Measurements from ENCODE around the gene FRMD4A. TPM values are rescaled to one million over a fixed set of nuclear protein-coding genes. Genes with fewer than 3 reads are reported as not detected.

The FRMD4A gene
- total and polyA plus RNA-seq, 2 experiments from 2014 or later = 5.4 to 10.3 TPM

- WGBS (ENCODE audit: low lambda C conversion rate, missing lambda C conversion rate) = 94% methylated on average over 5 of the region's 5 CpGs
- no peak for DNase-seq (ENCODE audit: low spot score)
Observed at GRCh38 chr10:14112056-14112455, 218.7 kb downstream of the FRMD4A start.

GRCh38 chr10:14111208-14111607, 219.5 kb downstream of the FRMD4A start:
- no peaks in the 10 kb centered on the region for H3K79me2 ChIP-seq
- no peaks in the 10 kb centered on the region for H4K20me1 ChIP-seq (ENCODE audit: insufficient read depth, poor library complexity, severe bottlenecking)
- no peaks in the 10 kb centered on the region for H3K27me3 ChIP-seq
- H3K4me2 ChIP-seq = no peak overlapping the region
- 82% methylated on average over 1 of the region's 1 CpG for WGBS (ENCODE audit: low lambda C conversion rate, missing lambda C conversion rate)
- no peaks in the 10 kb centered on the region for H3K9me3 ChIP-seq (ENCODE audit: low read depth)
- H3K36me3 ChIP-seq (replicated peaks; ENCODE audit: insufficient read depth, low read depth) = no peaks in the 10 kb centered on the region
- no peak overlapping the region for H3K4me3 ChIP-seq
- H3K4me1 ChIP-seq (ENCODE audit: insufficient read depth) = no peaks in the 10 kb centered on the region
- no peaks in the 10 kb centered on the region for H3K9me2 ChIP-seq (replicated peaks; ENCODE audit: insufficient read depth)
- no peak overlapping the region for H2AFZ ChIP-seq
- TF ChIP-seq CTCF (IDR thresholded peaks at IDR 0.05; ENCODE audit: poor library complexity) (no peak), EZH2phosphoT487 (IDR thresholded peaks at IDR 0.05; ENCODE audit: low read depth, severe bottlenecking, unreplicated experiment) (no peak), EZH2 (IDR thresholded peaks at IDR 0.05; ENCODE audit: borderline replicate concordance) (no peak)
- DNase-seq (ENCODE audit: low spot score) = no peak
- no peak overlapping the region for H3K27ac ChIP-seq

More at GRCh38 chr10:14112056-14112455, 218.7 kb downstream of the FRMD4A start:
- Histone ChIP-seq H3K9me2 (replicated peaks; ENCODE audit: insufficient read depth) (no peaks in the 10 kb centered on the region), H3K4me3 (no peak overlapping the region), H3K36me3 (replicated peaks; ENCODE audit: insufficient read depth, low read depth) (no peaks in the 10 kb centered on the region), H3K4me1 (ENCODE audit: insufficient read depth) (no peaks in the 10 kb centered on the region), H2AFZ (no peak overlapping the region), H3K27me3 (no peaks in the 10 kb centered on the region), H3K27ac (no peak overlapping the region), H3K4me2 (no peak overlapping the region), H3K9me3 (ENCODE audit: low read depth) (no peaks in the 10 kb centered on the region), H4K20me1 (ENCODE audit: insufficient read depth, poor library complexity, severe bottlenecking) (no peaks in the 10 kb centered on the region), H3K79me2 (no peaks in the 10 kb centered on the region)
- TF ChIP-seq CTCF (IDR thresholded peaks at IDR 0.05; ENCODE audit: poor library complexity) (no peak), EZH2phosphoT487 (IDR thresholded peaks at IDR 0.05; ENCODE audit: low read depth, severe bottlenecking, unreplicated experiment) (no peak), EZH2 (IDR thresholded peaks at IDR 0.05; ENCODE audit: borderline replicate concordance) (no peak)

- Histone ChIP-seq H3K27ac (no peak overlapping the region), H4K20me1 (ENCODE audit: insufficient read depth, poor library complexity, severe bottlenecking) (no peaks in the 10 kb centered on the region), H3K9me3 (ENCODE audit: low read depth) (no peaks in the 10 kb centered on the region), H3K36me3 (replicated peaks; ENCODE audit: insufficient read depth, low read depth) (no peaks in the 10 kb centered on the region), H3K9me2 (replicated peaks; ENCODE audit: insufficient read depth) (no peaks in the 10 kb centered on the region), H3K4me1 (ENCODE audit: insufficient read depth) (no peaks in the 10 kb centered on the region), H3K4me3 (no peak overlapping the region), H2AFZ (no peak overlapping the region), H3K4me2 (no peak overlapping the region), H3K79me2 (no peaks in the 10 kb centered on the region), H3K27me3 (no peaks in the 10 kb centered on the region)
- 96% methylated on average over 3 of the region's 3 CpGs for WGBS (ENCODE audit: low lambda C conversion rate, missing lambda C conversion rate)
- no peak for TF ChIP-seq EZH2 (IDR thresholded peaks at IDR 0.05; ENCODE audit: borderline replicate concordance)
- no peak for DNase-seq (ENCODE audit: low spot score)
Observed at GRCh38 chr10:14106828-14107227, 223.9 kb downstream of the FRMD4A start.

- no peaks in the 10 kb centered on the region for H3K4me1 ChIP-seq (ENCODE audit: insufficient read depth)
- H2AFZ ChIP-seq = no peak overlapping the region
- H3K27ac ChIP-seq = no peak overlapping the region
- no peaks in the 10 kb centered on the region for H3K9me3 ChIP-seq (ENCODE audit: low read depth)
- H3K9me2 ChIP-seq (replicated peaks; ENCODE audit: insufficient read depth) = no peaks in the 10 kb centered on the region
- no peaks in the 10 kb centered on the region for H4K20me1 ChIP-seq (ENCODE audit: insufficient read depth, poor library complexity, severe bottlenecking)
- no peak overlapping the region for H3K4me2 ChIP-seq
- no peak for DNase-seq (ENCODE audit: low spot score)
- H3K79me2 ChIP-seq = no peaks in the 10 kb centered on the region
- WGBS (ENCODE audit: low lambda C conversion rate, missing lambda C conversion rate) = 80% methylated on average over 8 of the region's 8 CpGs
- TF ChIP-seq CTCF (IDR thresholded peaks at IDR 0.05; ENCODE audit: poor library complexity) = no peak
- TF ChIP-seq EZH2phosphoT487 (IDR thresholded peaks at IDR 0.05; ENCODE audit: low read depth, severe bottlenecking, unreplicated experiment) = no peak
- no peak for TF ChIP-seq EZH2 (IDR thresholded peaks at IDR 0.05; ENCODE audit: borderline replicate concordance)
- H3K27me3 ChIP-seq = no peaks in the 10 kb centered on the region
- H3K36me3 ChIP-seq (replicated peaks; ENCODE audit: insufficient read depth, low read depth) = no peaks in the 10 kb centered on the region
- H3K4me3 ChIP-seq = no peak overlapping the region
Observed at GRCh38 chr10:14102056-14102455, 228.7 kb downstream of the FRMD4A start.

All from hepatocyte (in vitro differentiated cells).